H1 (cell line): Measurements from ENCODE around the gene MAP3K10. TPM values are rescaled to one million over a fixed set of nuclear protein-coding genes. Genes with fewer than 3 reads are reported as not detected.

Experiments
- ATF2 ChIP-seq: IDR thresholded peaks from 2 replicates; pipeline ENCODE4 v1.6.1; 2012; ENCODE audit warnings: low read length, inconsistent platforms
- CREB1 ChIP-seq: IDR thresholded peaks from 2 replicates; pipeline ENCODE4 v1.6.1; 2012; ENCODE audit warnings: inconsistent platforms
- polyA plus RNA-seq, 7 experiments: library from polyadenylated mRNA; depleted of rRNA in 3 of 7; stranded (reverse) in 5 of 7; unstranded in 2 of 7; fragments of >200 nt in 5 of 7; fragments of 200-250 nt in 2 of 7; gene quantifications; 1 replicate in 5 of 7; 2 replicates in 1 of 7; 4 replicates in 1 of 7; pipeline versions ENCODE4 v1.2.1 to v1.2.3, GENCODE V29; 2011 to 2013; ENCODE audit warnings: missing spikeins in 2 of 7, mixed read lengths in 2 of 7
- total RNA-seq: library from RNA; stranded (reverse); fragmentation: NEBNext Ultra II Directional; extraction: Animal tissue kit (Norgen Biotek cat#: 25700); gene quantifications from 2 replicates; pipeline ENCODE4 v1.2.1, GENCODE V29; 2021

Gene MAP3K10
- total and polyA plus RNA-seq, 2 of the 8 experiments (the other 6 are each of a cell fraction or from before 2014, with no cell fraction given), result 4.9 to 15.9 TPM

GRCh38 chr19:40217027-40217810 lies 26.0 kb downstream of the MAP3K10 start (continued):
- TF ChIP-seq ATF2 (no peak), CREB1 (no peak)
